AG09319 (cell line): Measurements from ENCODE around the gene CASP12.

Experiments used
- DNase-seq: peaks from one replicate; pipeline ENCODE4 v3.0.0-alpha.2; 2010; ENCODE audit warnings: low read depth; ENCODE audit errors: extremely low read depth
- TF ChIP-seq, protein P1 (sequence below): IDR thresholded peaks from 2 replicates; pipeline ENCODE4 v1.5.1; 2011; ENCODE audit warnings: low read depth, mild to moderate bottlenecking, inconsistent platforms, low read length, moderate library complexity

Gene CASP12

DNA sequence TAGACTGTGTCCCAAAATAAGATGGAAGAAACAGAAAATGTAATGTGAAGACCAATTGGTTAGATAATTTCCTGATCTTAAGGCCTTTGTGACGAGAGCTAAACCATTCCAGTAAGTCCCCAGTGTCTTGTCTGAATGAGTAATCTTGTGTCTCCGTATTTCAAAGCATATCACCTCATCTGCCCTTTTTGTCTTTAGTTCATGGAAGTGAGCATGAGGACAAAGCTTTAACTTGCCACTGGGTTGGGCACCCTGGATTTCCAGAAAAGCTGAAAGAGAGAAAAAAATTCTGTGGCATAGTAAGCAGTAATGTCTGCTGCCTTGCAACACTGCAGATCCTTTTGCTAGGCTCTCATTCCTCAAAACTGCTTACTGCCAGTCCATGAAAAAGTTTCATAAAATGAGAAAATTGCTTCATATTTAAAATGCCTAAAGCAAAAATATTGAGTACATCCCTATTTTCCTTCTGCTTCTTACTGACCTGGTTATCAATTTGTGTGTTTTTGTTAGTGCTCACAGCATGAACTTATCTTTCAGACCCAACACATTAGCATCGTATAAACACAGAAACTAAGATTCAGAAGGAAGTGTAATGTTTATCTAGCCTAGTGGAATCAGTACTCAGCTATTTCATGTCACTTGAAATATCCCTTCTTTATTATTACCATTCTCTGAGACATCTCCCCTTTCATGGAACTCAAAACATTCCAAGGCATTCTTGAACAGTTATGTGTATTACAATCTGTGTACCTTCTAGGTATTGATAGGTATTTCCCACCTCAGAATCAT, 5.3 kb downstream of the CASP12 start:
- TF ChIP-seq, protein P1, sequence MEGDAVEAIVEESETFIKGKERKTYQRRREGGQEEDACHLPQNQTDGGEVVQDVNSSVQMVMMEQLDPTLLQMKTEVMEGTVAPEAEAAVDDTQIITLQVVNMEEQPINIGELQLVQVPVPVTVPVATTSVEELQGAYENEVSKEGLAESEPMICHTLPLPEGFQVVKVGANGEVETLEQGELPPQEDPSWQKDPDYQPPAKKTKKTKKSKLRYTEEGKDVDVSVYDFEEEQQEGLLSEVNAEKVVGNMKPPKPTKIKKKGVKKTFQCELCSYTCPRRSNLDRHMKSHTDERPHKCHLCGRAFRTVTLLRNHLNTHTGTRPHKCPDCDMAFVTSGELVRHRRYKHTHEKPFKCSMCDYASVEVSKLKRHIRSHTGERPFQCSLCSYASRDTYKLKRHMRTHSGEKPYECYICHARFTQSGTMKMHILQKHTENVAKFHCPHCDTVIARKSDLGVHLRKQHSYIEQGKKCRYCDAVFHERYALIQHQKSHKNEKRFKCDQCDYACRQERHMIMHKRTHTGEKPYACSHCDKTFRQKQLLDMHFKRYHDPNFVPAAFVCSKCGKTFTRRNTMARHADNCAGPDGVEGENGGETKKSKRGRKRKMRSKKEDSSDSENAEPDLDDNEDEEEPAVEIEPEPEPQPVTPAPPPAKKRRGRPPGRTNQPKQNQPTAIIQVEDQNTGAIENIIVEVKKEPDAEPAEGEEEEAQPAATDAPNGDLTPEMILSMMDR, result no peak
- DNase-seq, result no peak

DNA sequence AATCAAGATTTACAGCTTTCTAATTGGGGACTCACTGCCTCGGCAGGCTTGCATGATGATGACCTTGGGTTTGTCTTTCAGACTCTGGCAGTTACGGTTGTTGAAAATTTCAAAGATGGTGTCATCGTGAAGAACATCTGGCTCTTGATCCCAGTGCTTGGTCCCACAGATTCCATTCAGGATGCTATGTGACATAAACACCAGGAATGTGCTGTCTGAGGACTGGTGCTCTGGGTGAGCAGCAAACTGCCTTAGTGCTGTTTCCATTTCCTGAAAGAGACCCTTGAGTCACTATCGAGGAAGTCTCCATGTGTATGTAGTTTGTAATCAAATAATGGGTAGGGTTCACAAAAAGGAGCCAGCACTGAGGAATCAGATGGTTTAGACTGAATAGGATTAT, 7.1 kb downstream of the CASP12 start:
- DNase-seq, result no peak
- TF ChIP-seq, protein P1, result no peak

GRCh38 chr11:104883342-104883741, 14.9 kb downstream of the CASP12 start:
- TF ChIP-seq, protein P1, result no peak
- DNase-seq, result no peak

DNA sequence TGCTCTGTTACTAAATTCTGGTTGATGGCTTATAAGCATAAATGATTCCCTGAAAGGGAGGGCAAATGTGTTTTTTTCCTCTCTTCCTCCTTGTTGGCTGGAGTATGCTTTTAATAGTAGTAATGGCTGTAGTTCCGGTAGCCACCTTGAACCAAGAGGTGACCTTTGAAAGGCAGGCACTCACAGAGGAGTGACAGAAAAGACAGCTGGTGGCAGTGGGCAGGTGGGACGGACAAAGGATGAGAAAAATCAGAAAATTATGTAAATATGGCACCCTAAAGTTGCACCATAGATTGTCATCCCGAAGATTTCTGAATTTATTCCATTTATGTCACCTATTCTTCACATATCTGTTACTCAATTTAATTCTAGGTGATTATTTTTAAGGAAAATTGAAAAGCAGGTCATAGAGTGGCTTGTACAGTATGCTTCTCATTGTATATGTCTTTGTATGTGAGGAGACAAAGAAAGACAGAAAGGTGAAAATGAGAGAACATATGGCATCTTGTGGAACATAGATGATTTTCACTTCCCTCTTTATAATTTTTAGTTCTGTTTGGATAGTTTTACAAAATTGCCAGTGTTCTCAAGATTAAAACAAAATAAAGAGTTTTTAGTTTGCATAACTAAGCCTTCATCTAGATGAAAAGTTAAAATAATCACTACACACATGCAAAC, 17.0 kb downstream of the CASP12 start:
- TF ChIP-seq, protein P1, result no peak
- DNase-seq, result no peak

- TF ChIP-seq, protein P1, result no peak
- DNase-seq, result no peak
These were observed 18.6 kb downstream of the CASP12 start for GRCh38 chr11:104879514-104880190.

- TF ChIP-seq, protein P1, result no peak
These were observed 21.3 kb downstream of the CASP12 start for GRCh38 chr11:104876861-104877431.

More at GRCh38 chr11:104876861-104877431, 21.3 kb downstream of the CASP12 start:
- DNase-seq, result no peak
